Glutamatergic neuron (in vitro differentiated cells): ENCODE results near the gene MT1H. TPM values are rescaled to one million over a fixed set of nuclear protein-coding genes. Genes with fewer than 3 reads are reported as not detected.
"Not testable (repeated sequence)": the region's sequence is repeated elsewhere in the genome, so short reads cannot be mapped to it uniquely, and the experiment has no call there.

ENCODE experiments used
- DNase-seq: peaks from one replicate; pipeline ENCODE4 v3.0.0; 2022
- H3K27ac Mint-ChIP-seq: one replicate; pipeline ENCODE4 v1.8.0; 2020; ENCODE audit warnings: mild to moderate bottlenecking, mixed read lengths, inconsistent platforms; ENCODE audit not compliant: unreplicated experiment
- H3K27me3 Mint-ChIP-seq: one replicate; pipeline ENCODE4 v1.8.0; 2020; ENCODE audit warnings: mild to moderate bottlenecking, moderate library complexity, mixed read lengths, inconsistent platforms; ENCODE audit not compliant: unreplicated experiment
- H3K36me3 Mint-ChIP-seq: one replicate; pipeline ENCODE4 v1.8.0; 2020; ENCODE audit warnings: mild to moderate bottlenecking, mixed read lengths, inconsistent platforms; ENCODE audit not compliant: unreplicated experiment
- H3K4me1 Mint-ChIP-seq: one replicate; pipeline ENCODE4 v1.8.0; 2020; ENCODE audit warnings: mild to moderate bottlenecking, low read depth, mixed read lengths, inconsistent platforms; ENCODE audit not compliant: unreplicated experiment
- H3K4me3 Mint-ChIP-seq: one replicate; pipeline ENCODE4 v1.8.0; 2020; ENCODE audit warnings: mild to moderate bottlenecking, mixed read lengths, inconsistent platforms; ENCODE audit not compliant: unreplicated experiment
- H3K9me3 Mint-ChIP-seq: one replicate; pipeline ENCODE4 v1.8.0; 2020; ENCODE audit warnings: mild to moderate bottlenecking, moderate library complexity, mixed read lengths, inconsistent platforms; ENCODE audit not compliant: unreplicated experiment
- total RNA-seq: library from RNA; stranded (reverse); fragmentation: NEBNext Ultra II Directional; extraction: Animal tissue kit (Norgen Biotek cat#: 25700); gene quantifications from one replicate; pipeline ENCODE4 v1.2.1, GENCODE V29; 2021; ENCODE audit not compliant: unreplicated experiment
- TF ChIP-seq, protein P1 (sequence below): fragments of 200-600 bp; sonication (generic); IDR thresholded peaks from one replicate; pipeline ENCODE4 v1.5.0; 2021; ENCODE audit not compliant: partially characterized antibody, unreplicated experiment

MT1H gene
- total RNA-seq, 1 donor from 2014 or later = not detected

DNA sequence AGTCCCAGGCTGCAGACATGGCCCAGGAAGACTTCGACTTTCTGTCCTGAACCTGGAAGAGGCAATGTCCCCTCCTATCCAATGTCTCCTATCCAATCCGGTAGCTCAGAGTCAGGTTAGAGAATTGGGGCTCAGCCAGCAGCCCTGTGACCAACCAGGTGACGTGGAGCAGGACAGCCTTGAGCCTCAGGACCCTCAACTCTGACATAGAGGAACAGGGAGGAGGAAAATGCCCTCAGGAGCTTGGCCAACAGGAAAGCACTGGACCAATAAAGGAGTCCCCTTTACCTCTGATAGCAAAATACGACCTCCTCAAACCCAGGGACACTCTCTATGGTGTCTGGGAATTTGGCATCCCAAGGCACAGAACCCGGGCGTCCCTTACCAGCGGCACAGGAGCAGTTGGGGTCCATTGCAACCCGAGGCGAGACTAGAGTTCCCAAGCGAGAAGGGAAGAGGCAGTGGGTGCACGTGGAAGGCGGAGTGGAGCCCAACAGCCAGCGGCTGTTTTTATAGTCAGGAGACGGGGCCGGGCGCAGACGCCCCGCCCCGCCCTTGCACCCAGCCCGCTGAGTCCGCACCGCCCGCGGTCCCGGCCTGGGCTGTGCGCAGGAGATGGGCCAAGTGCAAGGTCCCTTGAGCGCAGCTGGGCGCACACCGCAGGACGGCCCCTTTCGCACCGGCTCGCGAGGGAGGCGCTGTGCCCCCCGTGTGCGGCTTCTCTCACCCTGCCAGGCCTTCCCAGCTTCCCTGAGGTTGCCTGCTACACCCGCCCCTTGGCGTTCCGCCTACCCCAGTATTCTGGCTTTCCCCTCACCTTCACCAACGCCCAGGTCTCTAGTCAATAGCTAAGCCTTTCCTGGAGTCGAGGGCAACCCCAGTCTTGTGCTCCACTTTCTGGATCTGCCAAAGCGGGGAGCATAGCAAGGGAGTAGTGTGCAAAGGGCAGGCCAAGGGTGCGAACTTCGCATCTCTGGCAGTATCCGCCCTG, 1.7 kb upstream of the MT1H start, which contains the start of gene MT1G:
Gene MT1G, minus strand, starts transcription at position 485 of the 991 bp plus-strand sequence. Its CDS starts 72 bp downstream, at position 413.
- Mint-ChIP-seq H3K4me3 (peak within 1 kb of the TSS; percentile 69), H3K27me3 (peaks cover 42% of the 10 kb centered on the region), H3K27ac (no peak within 1 kb of the TSS), H3K9me3 (peaks cover 2% of the 10 kb centered on the region), H3K36me3 (no peaks in the 10 kb centered on the region), H3K4me1 (no peaks in the 10 kb centered on the region)
- TF ChIP-seq, protein P1, sequence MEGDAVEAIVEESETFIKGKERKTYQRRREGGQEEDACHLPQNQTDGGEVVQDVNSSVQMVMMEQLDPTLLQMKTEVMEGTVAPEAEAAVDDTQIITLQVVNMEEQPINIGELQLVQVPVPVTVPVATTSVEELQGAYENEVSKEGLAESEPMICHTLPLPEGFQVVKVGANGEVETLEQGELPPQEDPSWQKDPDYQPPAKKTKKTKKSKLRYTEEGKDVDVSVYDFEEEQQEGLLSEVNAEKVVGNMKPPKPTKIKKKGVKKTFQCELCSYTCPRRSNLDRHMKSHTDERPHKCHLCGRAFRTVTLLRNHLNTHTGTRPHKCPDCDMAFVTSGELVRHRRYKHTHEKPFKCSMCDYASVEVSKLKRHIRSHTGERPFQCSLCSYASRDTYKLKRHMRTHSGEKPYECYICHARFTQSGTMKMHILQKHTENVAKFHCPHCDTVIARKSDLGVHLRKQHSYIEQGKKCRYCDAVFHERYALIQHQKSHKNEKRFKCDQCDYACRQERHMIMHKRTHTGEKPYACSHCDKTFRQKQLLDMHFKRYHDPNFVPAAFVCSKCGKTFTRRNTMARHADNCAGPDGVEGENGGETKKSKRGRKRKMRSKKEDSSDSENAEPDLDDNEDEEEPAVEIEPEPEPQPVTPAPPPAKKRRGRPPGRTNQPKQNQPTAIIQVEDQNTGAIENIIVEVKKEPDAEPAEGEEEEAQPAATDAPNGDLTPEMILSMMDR = no peak
- no peak for DNase-seq

GRCh38 chr16:56669840-56670619, 416 bp downstream of the MT1H start:
- Mint-ChIP-seq H3K4me1 (peaks cover 4% of the 10 kb centered on the region), H3K9me3 (peaks cover 2% of the 10 kb centered on the region), H3K36me3 (no peaks in the 10 kb centered on the region), H3K27me3 (peaks cover 43% of the 10 kb centered on the region), H3K4me3 (no peak overlapping the region), H3K27ac (no peak overlapping the region)
- TF ChIP-seq, protein P1 = no peak
- no peak for DNase-seq

GRCh38 chr16:56670620-56670934, 963 bp downstream of the MT1H start:
- peaks cover 48% of the 10 kb centered on the region for H3K27me3 Mint-ChIP-seq
- H3K4me1 Mint-ChIP-seq = peaks cover 6% of the 10 kb centered on the region
- no peak overlapping the region for H3K27ac Mint-ChIP-seq

GRCh38 chr16:56671691-56672090, 2.1 kb downstream of the MT1H start:
- not testable (repeated sequence) for H3K4me1 Mint-ChIP-seq

More at GRCh38 chr16:56670620-56670934, 963 bp downstream of the MT1H start:
- H3K9me3 Mint-ChIP-seq = peaks cover 2% of the 10 kb centered on the region
- TF ChIP-seq, protein P1 = no peak
- H3K36me3 Mint-ChIP-seq = no peaks in the 10 kb centered on the region
- no peak overlapping the region for H3K4me3 Mint-ChIP-seq
- DNase-seq = no peak

DNA sequence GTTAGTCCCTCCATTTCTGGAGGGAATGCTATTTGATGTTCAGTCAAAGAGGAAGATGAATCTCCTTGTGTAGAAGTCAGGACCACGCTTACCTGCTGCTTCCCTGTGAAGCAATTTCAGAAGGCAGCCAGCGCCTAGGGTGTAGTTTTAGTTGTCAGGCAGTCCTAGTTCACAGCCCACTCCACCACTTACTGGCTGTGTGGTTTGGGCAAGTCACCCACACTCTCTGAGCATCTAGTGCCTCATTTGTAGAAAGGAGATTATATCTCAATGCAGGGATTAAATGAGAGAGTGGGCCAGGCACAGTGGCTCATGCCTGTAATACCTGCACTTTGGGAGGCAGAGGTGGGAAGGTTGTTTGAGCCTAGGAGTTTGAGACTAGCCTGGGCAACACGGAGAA, 2.6 kb downstream of the MT1H start:
- H3K4me1 Mint-ChIP-seq, H3K4me3 Mint-ChIP-seq, H3K9me3 Mint-ChIP-seq, H3K36me3 Mint-ChIP-seq, DNase-seq, H3K27ac Mint-ChIP-seq: not testable (repeated sequence)
- peaks cover 50% of the 10 kb centered on the region for H3K27me3 Mint-ChIP-seq

More at GRCh38 chr16:56671691-56672090, 2.1 kb downstream of the MT1H start:
- H3K9me3 Mint-ChIP-seq, H3K36me3 Mint-ChIP-seq, H3K27ac Mint-ChIP-seq, H3K4me3 Mint-ChIP-seq, DNase-seq: not testable (repeated sequence)
- H3K27me3 Mint-ChIP-seq = peaks cover 50% of the 10 kb centered on the region
